Measurements from ENCODE around the gene NTM.

The NTM gene

GRCh38 chr11:132161403-132162078, 791.1 kb downstream of the NTM start:
- TF ChIP-seq CTCF (IDR thresholded peaks at IDR 0.05; ENCODE audit: extremely low read depth, missing control alignments) = no peak
- no peak for DNase-seq (ENCODE audit: low spot score)

- no peak for TF ChIP-seq CTCF (IDR thresholded peaks at IDR 0.05; ENCODE audit: extremely low read depth, missing control alignments)
- DNase-seq (ENCODE audit: low spot score) = no peak
These were observed 798.0 kb downstream of the NTM start for GRCh38 chr11:132168344-132168981.

GRCh38 chr11:132171031-132171430, 800.6 kb downstream of the NTM start:
- no peak for DNase-seq (ENCODE audit: low spot score)
- TF ChIP-seq CTCF (IDR thresholded peaks at IDR 0.05; ENCODE audit: extremely low read depth, missing control alignments) = no peak

- no peak for DNase-seq (ENCODE audit: low spot score)
- TF ChIP-seq CTCF (IDR thresholded peaks at IDR 0.05; ENCODE audit: extremely low read depth, missing control alignments) = no peak
These were observed 804.2 kb downstream of the NTM start for GRCh38 chr11:132174362-132175255.

- no peak for TF ChIP-seq CTCF (IDR thresholded peaks at IDR 0.05; ENCODE audit: extremely low read depth, missing control alignments)
- no peak for DNase-seq (ENCODE audit: low spot score)
These were observed 806.7 kb downstream of the NTM start for GRCh38 chr11:132177106-132177505.

GRCh38 chr11:132184079-132184478, 813.7 kb downstream of the NTM start:
- no peak for TF ChIP-seq CTCF (IDR thresholded peaks at IDR 0.05; ENCODE audit: extremely low read depth, missing control alignments)
- no peak for DNase-seq (ENCODE audit: low spot score)
